CD14-positive monocyte (primary cell): ENCODE results near the gene ITGAL. TPM values are rescaled to one million over a fixed set of nuclear protein-coding genes. Genes with fewer than 3 reads are reported as not detected.
A peak's percentile ranks its signal among the peaks of the same experiment; 100 is the strongest.

Experiments
- DNase-seq, 3 donors: peaks; one replicate each; pipeline ENCODE4 v3.0.0-alpha.2; 2011 to 2022
- H2AFZ ChIP-seq: 2 replicates; pipeline ENCODE4 v1.6.0; 2012; ENCODE audit warnings: mild to moderate bottlenecking, low read depth, low read length, inconsistent platforms; ENCODE audit not compliant: insufficient read depth, poor library complexity, severe bottlenecking
- H3K27ac ChIP-seq, 2 donors: 1 replicate in 1 of 2; 2 replicates in 1 of 2; pipeline ENCODE4 v1.5.1; 2012 to 2013; ENCODE audit warnings: low read length in 2 of 2, control low read depth in 1 of 2, inconsistent platforms in 1 of 2, low read depth in 1 of 2, mild to moderate bottlenecking in 1 of 2
- H3K27me3 ChIP-seq, 2 donors: one replicate each; pipeline versions ENCODE4 v1.6.0 to v1.6.1; 2011 to 2013; ENCODE audit warnings: low read length in 2 of 2; ENCODE audit not compliant: control insufficient read depth in 2 of 2, insufficient read depth in 2 of 2
- H3K36me3 ChIP-seq, 2 donors: replicated peaks in 1 of 2; 1 replicate in 1 of 2; 2 replicates in 1 of 2; pipeline versions ENCODE4 v1.5.1 to v1.6.1; 2012 to 2013; ENCODE audit warnings: low read length in 2 of 2, control low read depth in 1 of 2, inconsistent platforms in 1 of 2, mild to moderate bottlenecking in 1 of 2; ENCODE audit not compliant: insufficient read depth in 2 of 2, control insufficient read depth in 1 of 2
- H3K4me1 ChIP-seq, 2 donors: 1 replicate in 1 of 2; 2 replicates in 1 of 2; pipeline versions ENCODE4 v1.5.1 to v1.6.1; 2012 to 2013; ENCODE audit warnings: low read length in 2 of 2, control low read depth in 1 of 2, inconsistent platforms in 1 of 2, mild to moderate bottlenecking in 1 of 2, moderate library complexity in 1 of 2; ENCODE audit not compliant: insufficient read depth in 2 of 2, control insufficient read depth in 1 of 2
- H3K4me2 ChIP-seq: replicated peaks from 2 replicates; pipeline ENCODE3; 2012; ENCODE audit warnings: low read length, moderate library complexity, mild to moderate bottlenecking; ENCODE audit not compliant: poor library complexity, severe bottlenecking; ENCODE audit errors: extremely low read depth
- H3K4me3 ChIP-seq, 3 experiments: fragments of 200-600 bp in 1 of 3; sonication (generic) in 1 of 3; replicated peaks in 1 of 3; 1 replicate in 2 of 3; 2 replicates in 1 of 3; pipeline ENCODE4 v1.5.1; 2011 to 2013; ENCODE audit warnings: low read length in 3 of 3, mild to moderate bottlenecking in 3 of 3, control low read depth in 2 of 3, low read depth in 2 of 3, inconsistent platforms in 1 of 3, moderate library complexity in 1 of 3
- H3K79me2 ChIP-seq: 2 replicates; pipeline ENCODE4 v1.6.0; 2012; ENCODE audit warnings: mild to moderate bottlenecking, control low read depth, inconsistent platforms, low read length, moderate library complexity; ENCODE audit not compliant: insufficient read depth
- H3K9ac ChIP-seq: 2 replicates; pipeline ENCODE4 v1.6.0; 2017; ENCODE audit warnings: low read length, mild to moderate bottlenecking; ENCODE audit not compliant: insufficient read depth, poor library complexity, severe bottlenecking
- H3K9me3 ChIP-seq, 2 donors: replicated peaks in 1 of 2; 1 replicate in 1 of 2; 2 replicates in 1 of 2; pipeline versions ENCODE4 v1.5.1 to v1.6.1; 2012 to 2013; ENCODE audit warnings: low read length in 2 of 2, control low read depth in 1 of 2; ENCODE audit not compliant: control insufficient read depth in 1 of 2, insufficient read depth in 1 of 2
- H4K20me1 ChIP-seq: 2 replicates; pipeline ENCODE4 v1.6.0; 2012; ENCODE audit warnings: mild to moderate bottlenecking, low read length, control low read depth, moderate library complexity; ENCODE audit not compliant: insufficient read depth
- H3K27ac Mint-ChIP-seq, 7 donors: one replicate each; pipeline ENCODE4 v1.8.0; 2020; ENCODE audit warnings: mild to moderate bottlenecking in 7 of 7, mixed read lengths in 7 of 7, moderate library complexity in 6 of 7, inconsistent platforms in 2 of 7
- H3K27me3 Mint-ChIP-seq, 3 donors: one replicate each; pipeline ENCODE4 v1.8.0; 2021 to 2022; ENCODE audit warnings: low read depth in 3 of 3, mild to moderate bottlenecking in 3 of 3, mixed read lengths in 3 of 3, moderate library complexity in 3 of 3, inconsistent platforms in 1 of 3
- H3K36me3 Mint-ChIP-seq, 2 donors: one replicate each; pipeline ENCODE4 v1.8.0; 2020; ENCODE audit warnings: mixed read lengths in 2 of 2, inconsistent platforms in 1 of 2, mild to moderate bottlenecking in 1 of 2
- H3K4me1 Mint-ChIP-seq: one replicate; pipeline ENCODE4 v1.8.0; 2020; ENCODE audit warnings: mild to moderate bottlenecking, mixed read lengths
- H3K4me3 Mint-ChIP-seq, 2 donors: one replicate each; pipeline ENCODE4 v1.8.0; 2020; ENCODE audit warnings: mild to moderate bottlenecking in 2 of 2, mixed read lengths in 2 of 2, moderate library complexity in 1 of 2
- H3K9me3 Mint-ChIP-seq, 7 donors: one replicate each; pipeline ENCODE4 v1.8.0; 2020 to 2022; ENCODE audit warnings: mixed read lengths in 7 of 7, mild to moderate bottlenecking in 6 of 7, moderate library complexity in 6 of 7, inconsistent platforms in 2 of 7
- WGBS: methylation state at CpG from one replicate; pipeline ENCODE4 v1.1.5; 2013; ENCODE audit warnings: missing lambda C conversion rate; ENCODE audit not compliant: insufficient coverage; 5-methylcytosine and 5-hydroxymethylcytosine counted together
- intact Hi-C, 2 donors: fragments of 100-400 bp; cut with micrococcal nuclease; formaldehyde crosslinking; loops; one replicate each; pipeline versions ENCODE4 v1.15.0 to v1.15.1; 2023
- polyA plus RNA-seq, 3 donors: library from polyadenylated mRNA; depleted of rRNA in 1 of 3; unstranded in 2 of 3; stranded (reverse) in 1 of 3; fragments of 300-500 nt in 2 of 3; fragments of >200 nt in 1 of 3; fragmentation: Illumina TruSeq in 2 of 3; gene quantifications; 1 replicate in 2 of 3; 2 replicates in 1 of 3; pipeline ENCODE4 v1.2.3, GENCODE V29; 2012 to 2021
- TF ChIP-seq, protein P1 (sequence below): fragments of 200-600 bp; IDR thresholded peaks from one replicate; pipeline ENCODE4 v1.8.0; 2022; ENCODE audit warnings: antibody characterized with exemption, mild to moderate bottlenecking

Gene ITGAL
- polyA plus RNA-seq, 3 donors = 56.8 to 474 (median 109) TPM

DNA sequence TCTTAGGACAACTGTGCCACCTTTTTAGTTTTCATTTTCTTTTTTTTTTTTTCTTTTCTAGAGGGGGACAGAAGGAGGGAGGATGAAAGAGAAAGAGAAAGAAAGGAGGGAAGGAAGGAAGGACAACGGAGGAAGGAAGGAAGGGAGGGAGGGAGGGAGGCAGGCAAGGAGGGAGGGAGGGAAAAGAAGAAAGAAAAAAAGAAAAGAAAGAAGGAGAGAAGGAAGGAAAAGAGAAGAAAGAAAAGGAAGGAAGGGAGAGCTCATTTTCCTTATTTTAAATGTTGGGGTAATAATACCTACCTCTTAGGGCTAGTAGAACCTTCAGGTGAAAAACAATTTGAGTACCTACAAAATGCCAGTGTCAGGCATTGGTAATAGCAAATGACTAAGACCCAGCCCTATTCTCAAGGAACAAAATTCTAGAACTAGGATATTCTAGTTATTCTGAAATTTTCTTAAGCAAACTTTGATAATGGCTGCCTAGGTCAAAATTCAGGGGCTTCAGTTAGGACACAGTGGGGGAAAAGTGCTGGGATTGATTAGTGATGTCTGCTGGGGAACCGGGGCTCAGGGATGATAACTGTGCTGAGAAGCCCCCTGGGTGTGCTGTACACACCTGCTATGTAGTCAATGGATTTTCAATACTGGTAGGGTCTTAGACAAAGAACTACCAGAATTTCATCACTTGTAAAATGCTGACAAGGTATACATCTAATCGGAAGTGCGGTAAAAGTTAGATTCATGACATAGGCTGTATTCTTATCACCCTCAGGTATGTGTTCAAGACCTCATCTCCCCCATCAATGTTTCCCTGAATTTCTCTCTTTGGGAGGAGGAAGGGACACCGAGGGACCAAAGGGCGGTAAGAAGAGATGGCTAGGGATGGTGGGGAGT, 31.1 kb downstream of the ITGAL start:
- Mint-ChIP-seq H3K27me3 (no peaks in the 10 kb centered on the region), H3K4me3 (no peak overlapping the region), H3K9me3 (no peaks in the 10 kb centered on the region), H3K4me1 (no peaks in the 10 kb centered on the region), H3K36me3 (peaks cover 51 to 94% of the 10 kb centered on the region in 2 donors), H3K27ac (peak overlapping the region in 1 of 7 donors; percentile 46)
- H3K9me3 ChIP-seq = no peaks in the 10 kb centered on the region
- no peak overlapping the region for H3K4me2 ChIP-seq
- no peak for DNase-seq
- H3K27me3 ChIP-seq = no peaks in the 10 kb centered on the region
- H3K36me3 ChIP-seq = peaks cover 83 to 88% of the 10 kb centered on the region in 2 donors
- WGBS = 86% methylated on average over 2 of the region's 6 CpGs
- H3K79me2 ChIP-seq = peaks cover 7% of the 10 kb centered on the region
- intact Hi-C loops = no loop called here
- peaks cover 84% of the 10 kb centered on the region for H4K20me1 ChIP-seq
- H3K4me3 ChIP-seq = no peak overlapping the region
- no peaks in the 10 kb centered on the region for H3K4me1 ChIP-seq
- no peak overlapping the region for H2AFZ ChIP-seq
- TF ChIP-seq, protein P1, sequence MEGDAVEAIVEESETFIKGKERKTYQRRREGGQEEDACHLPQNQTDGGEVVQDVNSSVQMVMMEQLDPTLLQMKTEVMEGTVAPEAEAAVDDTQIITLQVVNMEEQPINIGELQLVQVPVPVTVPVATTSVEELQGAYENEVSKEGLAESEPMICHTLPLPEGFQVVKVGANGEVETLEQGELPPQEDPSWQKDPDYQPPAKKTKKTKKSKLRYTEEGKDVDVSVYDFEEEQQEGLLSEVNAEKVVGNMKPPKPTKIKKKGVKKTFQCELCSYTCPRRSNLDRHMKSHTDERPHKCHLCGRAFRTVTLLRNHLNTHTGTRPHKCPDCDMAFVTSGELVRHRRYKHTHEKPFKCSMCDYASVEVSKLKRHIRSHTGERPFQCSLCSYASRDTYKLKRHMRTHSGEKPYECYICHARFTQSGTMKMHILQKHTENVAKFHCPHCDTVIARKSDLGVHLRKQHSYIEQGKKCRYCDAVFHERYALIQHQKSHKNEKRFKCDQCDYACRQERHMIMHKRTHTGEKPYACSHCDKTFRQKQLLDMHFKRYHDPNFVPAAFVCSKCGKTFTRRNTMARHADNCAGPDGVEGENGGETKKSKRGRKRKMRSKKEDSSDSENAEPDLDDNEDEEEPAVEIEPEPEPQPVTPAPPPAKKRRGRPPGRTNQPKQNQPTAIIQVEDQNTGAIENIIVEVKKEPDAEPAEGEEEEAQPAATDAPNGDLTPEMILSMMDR = no peak
- no peak overlapping the region for H3K27ac ChIP-seq
- no peak overlapping the region for H3K9ac ChIP-seq

DNA sequence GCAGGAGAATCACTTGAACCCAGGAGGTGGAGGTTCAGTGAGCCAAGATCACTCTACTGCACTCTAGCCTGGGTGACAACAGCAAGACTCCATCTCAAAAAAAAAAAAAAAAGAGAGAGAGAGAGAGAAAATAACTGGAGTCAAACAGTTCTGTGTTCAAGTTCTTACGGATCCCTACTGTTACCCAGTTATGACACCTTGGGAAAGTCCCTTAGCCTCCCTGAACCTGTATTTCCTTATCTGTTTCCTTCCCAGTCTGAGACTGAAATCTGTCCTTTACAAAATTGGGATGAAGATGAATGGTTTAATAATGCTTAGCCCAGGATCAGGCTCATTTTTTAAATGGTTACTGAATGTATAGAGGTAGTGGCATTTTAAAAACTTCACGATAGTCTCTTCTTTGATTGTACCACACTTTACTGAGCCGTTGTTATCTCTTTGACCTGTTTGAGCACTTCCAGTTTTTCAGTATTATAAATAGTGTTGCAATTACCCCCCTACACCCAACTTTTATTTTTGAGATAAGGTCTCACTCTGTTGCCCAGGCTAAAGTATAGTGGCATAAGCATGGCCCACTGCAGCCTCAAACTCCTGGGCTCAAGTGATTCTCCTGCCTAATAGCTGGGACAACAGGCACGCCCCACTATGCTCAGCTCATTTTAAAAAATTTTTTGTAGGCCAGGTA, 36.7 kb downstream of the ITGAL start:
- TF ChIP-seq, protein P1 = no peak
- Mint-ChIP-seq H3K36me3 (peaks cover 77 to 98% of the 10 kb centered on the region in 2 donors), H3K4me3 (no peak overlapping the region), H3K27ac (peak overlapping the region in 2 of 7 donors; percentile 21 to 80), H3K27me3 (peaks cover 0 to 2% (median 0%) of the 10 kb centered on the region in 3 donors), H3K4me1 (no peaks in the 10 kb centered on the region), H3K9me3 (peaks cover 0 to 1% (median 0%) of the 10 kb centered on the region in 7 donors)
- H3K9me3 ChIP-seq = no peaks in the 10 kb centered on the region
- no peak overlapping the region for H3K27ac ChIP-seq
- no peak overlapping the region for H3K4me3 ChIP-seq
- H3K36me3 ChIP-seq = peaks cover 91 to 93% of the 10 kb centered on the region in 2 donors
- H4K20me1 ChIP-seq = peaks cover 93% of the 10 kb centered on the region
- H3K4me2 ChIP-seq = no peak overlapping the region
- no peaks in the 10 kb centered on the region for H3K79me2 ChIP-seq
- H3K27me3 ChIP-seq = no peaks in the 10 kb centered on the region
- DNase-seq = no peak
- WGBS = 100% methylated on average over 1 of the region's 4 CpGs
- intact Hi-C loops = no loop called here
- H3K4me1 ChIP-seq = no peaks in the 10 kb centered on the region
- no peak overlapping the region for H3K9ac ChIP-seq
- H2AFZ ChIP-seq = no peak overlapping the region
